Measurements from ENCODE around the gene NEO1.

The NEO1 gene

DNA sequence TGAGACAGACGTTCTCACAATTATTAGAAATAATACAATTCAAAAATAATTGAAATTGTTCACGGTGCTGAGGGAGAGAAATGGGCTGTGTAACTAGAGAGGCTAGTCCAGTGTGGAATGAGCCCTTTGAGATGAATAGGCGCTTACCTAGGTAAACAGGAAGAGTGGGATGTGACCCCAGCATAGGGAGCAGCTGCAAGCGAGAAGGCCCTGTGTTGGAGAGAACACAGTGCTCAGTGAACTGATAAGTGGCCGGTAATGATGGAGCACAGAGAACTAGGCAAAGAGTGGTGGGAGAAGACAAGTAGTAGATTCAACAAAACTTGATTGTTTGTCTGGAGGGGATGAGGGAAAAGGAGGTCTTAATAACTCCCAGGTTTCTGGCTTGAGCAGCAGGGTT, 212.6 kb downstream of the NEO1 start:
- Histone ChIP-seq H3K4me2 (ENCODE audit: low read depth, low read length) (no peak overlapping the region), H3K9me2 (replicated peaks; ENCODE audit: insufficient read depth, low read length) (no peaks in the 10 kb centered on the region), H3K36me3 (replicated peaks; ENCODE audit: insufficient read depth, low read length) (no peaks in the 10 kb centered on the region), H2AFZ (ENCODE audit: low read length) (no peak overlapping the region), H3K4me1 (ENCODE audit: low read length) (peaks cover 13% of the 10 kb centered on the region), H3K79me2 (ENCODE audit: low read length) (no peaks in the 10 kb centered on the region), H3F3A (ENCODE audit: insufficient read depth, low read length) (peaks cover 11% of the 10 kb centered on the region), H3K9ac (ENCODE audit: low read length) (no peak overlapping the region), H3K27me3 (replicated peaks; ENCODE audit: insufficient read depth, low read length) (no peaks in the 10 kb centered on the region), H4K20me1 (ENCODE audit: insufficient read depth, low read length) (no peaks in the 10 kb centered on the region; the same call in 1 of the 2 replicates), H3K4me3 (ENCODE audit: low read length) (no peak overlapping the region), H3K9me3 (replicated peaks; ENCODE audit: insufficient read depth, low read length) (no peaks in the 10 kb centered on the region), H3K27ac (ENCODE audit: low read length) (no peak overlapping the region)
- TF ChIP-seq EZH2phosphoT487 (IDR thresholded peaks at IDR 0.05; ENCODE audit: low read length) (no peak), EZH2 (optimal IDR thresholded peaks at IDR 0.05; ENCODE audit: low read depth, low read length) (no peak)
- TF ChIP-seq, protein P1, sequence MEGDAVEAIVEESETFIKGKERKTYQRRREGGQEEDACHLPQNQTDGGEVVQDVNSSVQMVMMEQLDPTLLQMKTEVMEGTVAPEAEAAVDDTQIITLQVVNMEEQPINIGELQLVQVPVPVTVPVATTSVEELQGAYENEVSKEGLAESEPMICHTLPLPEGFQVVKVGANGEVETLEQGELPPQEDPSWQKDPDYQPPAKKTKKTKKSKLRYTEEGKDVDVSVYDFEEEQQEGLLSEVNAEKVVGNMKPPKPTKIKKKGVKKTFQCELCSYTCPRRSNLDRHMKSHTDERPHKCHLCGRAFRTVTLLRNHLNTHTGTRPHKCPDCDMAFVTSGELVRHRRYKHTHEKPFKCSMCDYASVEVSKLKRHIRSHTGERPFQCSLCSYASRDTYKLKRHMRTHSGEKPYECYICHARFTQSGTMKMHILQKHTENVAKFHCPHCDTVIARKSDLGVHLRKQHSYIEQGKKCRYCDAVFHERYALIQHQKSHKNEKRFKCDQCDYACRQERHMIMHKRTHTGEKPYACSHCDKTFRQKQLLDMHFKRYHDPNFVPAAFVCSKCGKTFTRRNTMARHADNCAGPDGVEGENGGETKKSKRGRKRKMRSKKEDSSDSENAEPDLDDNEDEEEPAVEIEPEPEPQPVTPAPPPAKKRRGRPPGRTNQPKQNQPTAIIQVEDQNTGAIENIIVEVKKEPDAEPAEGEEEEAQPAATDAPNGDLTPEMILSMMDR (IDR thresholded peaks at IDR 0.05; ENCODE audit: low read length) = no peak
- DNase-seq = no peak

DNA sequence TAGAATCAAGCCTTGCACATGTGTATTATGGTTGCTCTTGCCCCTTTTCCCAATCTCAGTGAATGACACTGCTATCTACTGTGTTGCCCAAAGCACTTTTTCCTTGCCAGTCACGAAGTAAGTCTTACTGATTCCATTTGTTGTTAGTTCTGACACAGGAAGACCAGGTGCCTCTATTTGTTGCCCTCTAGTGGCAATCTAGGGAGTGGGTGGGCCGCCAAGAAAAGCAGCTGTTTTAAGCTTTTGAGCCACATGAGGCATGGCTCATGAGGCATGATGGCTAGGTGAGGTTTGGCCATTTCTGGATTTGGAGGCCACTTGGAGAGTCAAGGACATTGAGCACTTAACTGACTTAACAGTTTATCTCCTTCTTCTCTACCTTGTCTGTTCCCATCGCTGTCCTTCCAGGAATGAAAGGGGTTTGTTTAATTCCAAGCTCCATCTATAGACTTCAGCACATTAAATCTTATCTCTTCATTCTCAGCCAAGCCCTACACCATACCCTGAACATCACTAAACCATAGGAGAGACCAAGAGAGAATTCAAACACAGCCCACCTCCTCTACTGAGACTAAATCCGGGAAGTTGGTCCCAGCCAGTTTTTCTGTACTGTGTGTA, 213.4 kb downstream of the NEO1 start:
- Histone ChIP-seq H3K27me3 (replicated peaks; ENCODE audit: insufficient read depth, low read length) (no peaks in the 10 kb centered on the region), H3K9me3 (replicated peaks; ENCODE audit: insufficient read depth, low read length) (no peaks in the 10 kb centered on the region), H3K79me2 (ENCODE audit: low read length) (no peaks in the 10 kb centered on the region), H3K9me2 (replicated peaks; ENCODE audit: insufficient read depth, low read length) (no peaks in the 10 kb centered on the region), H3K36me3 (replicated peaks; ENCODE audit: insufficient read depth, low read length) (no peaks in the 10 kb centered on the region), H3K4me3 (ENCODE audit: low read length) (no peak overlapping the region), H3K4me2 (ENCODE audit: low read depth, low read length) (no peak overlapping the region), H2AFZ (ENCODE audit: low read length) (no peak overlapping the region), H3K4me1 (ENCODE audit: low read length) (peaks cover 13% of the 10 kb centered on the region), H3K9ac (ENCODE audit: low read length) (no peak overlapping the region), H4K20me1 (ENCODE audit: insufficient read depth, low read length) (no peaks in the 10 kb centered on the region; the same call in 1 of the 2 replicates), H3F3A (ENCODE audit: insufficient read depth, low read length) (peaks cover 11% of the 10 kb centered on the region), H3K27ac (ENCODE audit: low read length) (no peak overlapping the region)
- no peak for TF ChIP-seq EZH2phosphoT487 (IDR thresholded peaks at IDR 0.05; ENCODE audit: low read length)
- TF ChIP-seq, protein P1 (IDR thresholded peaks at IDR 0.05; ENCODE audit: low read length) = peak; percentile 88
- no peak for TF ChIP-seq EZH2 (optimal IDR thresholded peaks at IDR 0.05; ENCODE audit: low read depth, low read length)
- DNase-seq = peak; percentile 68

DNA sequence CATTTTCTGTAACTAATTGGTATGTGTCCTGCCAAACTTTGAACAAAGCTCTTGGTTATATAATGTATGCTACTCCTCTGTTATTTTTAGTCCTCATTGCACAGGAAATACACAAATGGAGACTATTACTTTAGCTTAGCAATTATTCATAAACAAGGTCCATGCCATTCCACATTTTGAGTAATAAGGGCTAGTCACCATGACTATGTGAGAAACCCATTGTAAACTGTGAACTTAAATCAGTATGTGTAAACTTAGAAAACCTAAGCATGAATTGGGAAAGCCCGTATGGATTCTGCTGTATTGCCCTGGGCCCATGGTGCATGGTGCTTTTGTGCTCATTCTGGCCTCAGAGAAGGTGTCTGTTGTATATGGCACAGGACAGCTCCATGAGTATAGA, 216.2 kb downstream of the NEO1 start:
- no peaks in the 10 kb centered on the region for H3K79me2 ChIP-seq (ENCODE audit: low read length)
- peaks cover 13% of the 10 kb centered on the region for H3K4me1 ChIP-seq (ENCODE audit: low read length)
- no peaks in the 10 kb centered on the region for H3K9me2 ChIP-seq (replicated peaks; ENCODE audit: insufficient read depth, low read length)
- H2AFZ ChIP-seq (ENCODE audit: low read length) = no peak overlapping the region
- no peak overlapping the region for H3K9ac ChIP-seq (ENCODE audit: low read length)
- H3K9me3 ChIP-seq (replicated peaks; ENCODE audit: insufficient read depth, low read length) = no peaks in the 10 kb centered on the region
- H4K20me1 ChIP-seq (ENCODE audit: insufficient read depth, low read length) = no peaks in the 10 kb centered on the region; the same call in 1 of the 2 replicates
- H3K36me3 ChIP-seq (replicated peaks; ENCODE audit: insufficient read depth, low read length) = no peaks in the 10 kb centered on the region
- H3K27ac ChIP-seq (ENCODE audit: low read length) = no peak overlapping the region
- no peak overlapping the region for H3K4me2 ChIP-seq (ENCODE audit: low read depth, low read length)
- peaks cover 11% of the 10 kb centered on the region for H3F3A ChIP-seq (ENCODE audit: insufficient read depth, low read length)
- no peak overlapping the region for H3K4me3 ChIP-seq (ENCODE audit: low read length)
- no peak for TF ChIP-seq EZH2phosphoT487 (IDR thresholded peaks at IDR 0.05; ENCODE audit: low read length)
- no peak for DNase-seq
- H3K27me3 ChIP-seq (replicated peaks; ENCODE audit: insufficient read depth, low read length) = no peaks in the 10 kb centered on the region

GRCh38 chr15:73270366-73271097, 218.3 kb downstream of the NEO1 start:
- TF ChIP-seq EZH2phosphoT487 (IDR thresholded peaks at IDR 0.05; ENCODE audit: low read length) (no peak), EZH2 (optimal IDR thresholded peaks at IDR 0.05; ENCODE audit: low read depth, low read length) (no peak)
- TF ChIP-seq, protein P1 (IDR thresholded peaks at IDR 0.05; ENCODE audit: low read length) = no peak
- Histone ChIP-seq H3K4me1 (ENCODE audit: low read length) (no peaks in the 10 kb centered on the region), H3K79me2 (ENCODE audit: low read length) (no peaks in the 10 kb centered on the region), H3K9me2 (replicated peaks; ENCODE audit: insufficient read depth, low read length) (no peaks in the 10 kb centered on the region), H3K4me3 (ENCODE audit: low read length) (no peak overlapping the region), H2AFZ (ENCODE audit: low read length) (no peak overlapping the region), H3K9me3 (replicated peaks; ENCODE audit: insufficient read depth, low read length) (no peaks in the 10 kb centered on the region), H3K4me2 (ENCODE audit: low read depth, low read length) (no peak overlapping the region), H3K27me3 (replicated peaks; ENCODE audit: insufficient read depth, low read length) (no peaks in the 10 kb centered on the region), H3F3A (ENCODE audit: insufficient read depth, low read length) (no peaks in the 10 kb centered on the region), H4K20me1 (ENCODE audit: insufficient read depth, low read length) (no peaks in the 10 kb centered on the region), H3K27ac (ENCODE audit: low read length) (no peak overlapping the region), H3K36me3 (replicated peaks; ENCODE audit: insufficient read depth, low read length) (no peaks in the 10 kb centered on the region), H3K9ac (ENCODE audit: low read length) (no peak overlapping the region)
- no peak for DNase-seq
